Progenitor cell of endocrine pancreas (in vitro differentiated cells): ENCODE data around the gene ABCA10. TPM values are rescaled to one million over a fixed set of nuclear protein-coding genes. Genes with fewer than 3 reads are reported as not detected.

ENCODE experiments used
- DNase-seq: peaks from one replicate; pipeline ENCODE4 v3.0.0; 2021; ENCODE audit warnings: low spot score; ENCODE audit not compliant: unreplicated experiment
- H3K27ac Mint-ChIP-seq: 2 replicates; pipeline ENCODE4 v1.8.0; 2021; ENCODE audit warnings: mild to moderate bottlenecking, moderate library complexity, mixed read lengths
- H3K27me3 Mint-ChIP-seq: 2 replicates; pipeline ENCODE4 v1.8.0; 2021; ENCODE audit warnings: mixed read lengths
- H3K36me3 Mint-ChIP-seq: 2 replicates; pipeline ENCODE4 v1.8.0; 2022; ENCODE audit warnings: mixed read lengths; ENCODE audit not compliant: insufficient read depth
- H3K4me1 Mint-ChIP-seq: 2 replicates; pipeline ENCODE4 v1.8.0; 2021; ENCODE audit warnings: low read depth, mixed read lengths
- H3K4me3 Mint-ChIP-seq: 2 replicates; pipeline ENCODE4 v1.8.0; 2021; ENCODE audit warnings: low read depth, mild to moderate bottlenecking, moderate library complexity, mixed read lengths
- H3K9me3 Mint-ChIP-seq: 2 replicates; pipeline ENCODE4 v1.8.0; 2021; ENCODE audit warnings: low read depth, mixed read lengths
- total RNA-seq: library from RNA; stranded (reverse); gene quantifications from 2 replicates; pipeline ENCODE4 v1.2.1, GENCODE V29; 2021
- TF ChIP-seq, protein P1 (sequence below): fragments of 200-600 bp; sonication (generic); IDR thresholded peaks from one replicate; pipeline ENCODE4 v1.5.0; 2021; ENCODE audit warnings: antibody characterized with exemption, mild to moderate bottlenecking; ENCODE audit not compliant: unreplicated experiment

ABCA10 gene
- total RNA-seq, 1 donor from 2014 or later: 0.17 TPM

DNA sequence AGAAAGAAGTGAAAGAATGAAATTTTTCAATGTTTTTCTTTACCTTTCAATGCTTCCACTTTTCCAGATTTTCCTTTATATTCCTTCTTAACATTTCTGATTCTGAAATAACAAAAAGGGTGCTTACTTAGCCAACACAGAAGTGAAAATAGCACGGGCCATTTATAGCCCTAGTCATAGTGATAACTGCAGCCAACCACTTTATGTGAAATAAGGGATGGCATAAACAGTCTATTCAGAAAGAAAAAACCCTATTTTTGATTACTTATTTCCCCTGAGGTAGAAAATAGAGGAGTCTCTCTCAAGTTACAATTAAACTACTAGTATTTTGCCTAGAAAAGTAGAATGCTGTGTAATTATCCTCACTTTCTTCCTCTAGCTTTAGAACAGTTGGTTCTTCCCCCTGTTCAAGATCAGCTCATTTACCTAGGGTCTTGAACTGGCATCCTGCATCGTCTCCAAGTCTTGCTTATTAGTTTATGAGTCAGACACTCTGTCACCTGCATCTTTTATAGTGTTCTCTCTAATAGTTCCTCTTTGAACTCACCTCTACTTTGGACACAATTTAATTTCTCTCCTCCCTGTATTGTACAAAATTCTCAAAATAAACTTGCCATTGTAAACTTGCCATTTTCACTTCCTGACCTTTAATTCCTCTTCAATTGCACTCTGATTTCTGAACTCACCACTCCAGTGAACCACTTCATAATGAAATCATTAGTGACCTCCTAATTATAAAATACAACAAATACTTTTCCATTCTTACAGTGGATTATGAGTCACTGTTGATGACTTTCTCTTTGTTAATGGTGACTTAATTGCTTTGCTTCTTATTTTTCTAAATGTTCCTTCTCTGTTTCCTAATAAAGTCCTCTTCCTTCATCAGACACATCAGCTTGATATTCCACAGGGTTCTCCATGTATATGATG is 110.5 kb downstream of the ABCA10 start:
- no peak overlapping the region for H3K4me3 Mint-ChIP-seq
- DNase-seq: no peak
- no peaks in the 10 kb centered on the region for H3K9me3 Mint-ChIP-seq
- no peaks in the 10 kb centered on the region for H3K27me3 Mint-ChIP-seq
- no peaks in the 10 kb centered on the region for H3K4me1 Mint-ChIP-seq
- no peaks in the 10 kb centered on the region for H3K36me3 Mint-ChIP-seq
- H3K27ac Mint-ChIP-seq: no peak overlapping the region
- TF ChIP-seq, protein P1, sequence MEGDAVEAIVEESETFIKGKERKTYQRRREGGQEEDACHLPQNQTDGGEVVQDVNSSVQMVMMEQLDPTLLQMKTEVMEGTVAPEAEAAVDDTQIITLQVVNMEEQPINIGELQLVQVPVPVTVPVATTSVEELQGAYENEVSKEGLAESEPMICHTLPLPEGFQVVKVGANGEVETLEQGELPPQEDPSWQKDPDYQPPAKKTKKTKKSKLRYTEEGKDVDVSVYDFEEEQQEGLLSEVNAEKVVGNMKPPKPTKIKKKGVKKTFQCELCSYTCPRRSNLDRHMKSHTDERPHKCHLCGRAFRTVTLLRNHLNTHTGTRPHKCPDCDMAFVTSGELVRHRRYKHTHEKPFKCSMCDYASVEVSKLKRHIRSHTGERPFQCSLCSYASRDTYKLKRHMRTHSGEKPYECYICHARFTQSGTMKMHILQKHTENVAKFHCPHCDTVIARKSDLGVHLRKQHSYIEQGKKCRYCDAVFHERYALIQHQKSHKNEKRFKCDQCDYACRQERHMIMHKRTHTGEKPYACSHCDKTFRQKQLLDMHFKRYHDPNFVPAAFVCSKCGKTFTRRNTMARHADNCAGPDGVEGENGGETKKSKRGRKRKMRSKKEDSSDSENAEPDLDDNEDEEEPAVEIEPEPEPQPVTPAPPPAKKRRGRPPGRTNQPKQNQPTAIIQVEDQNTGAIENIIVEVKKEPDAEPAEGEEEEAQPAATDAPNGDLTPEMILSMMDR: no peak

DNA sequence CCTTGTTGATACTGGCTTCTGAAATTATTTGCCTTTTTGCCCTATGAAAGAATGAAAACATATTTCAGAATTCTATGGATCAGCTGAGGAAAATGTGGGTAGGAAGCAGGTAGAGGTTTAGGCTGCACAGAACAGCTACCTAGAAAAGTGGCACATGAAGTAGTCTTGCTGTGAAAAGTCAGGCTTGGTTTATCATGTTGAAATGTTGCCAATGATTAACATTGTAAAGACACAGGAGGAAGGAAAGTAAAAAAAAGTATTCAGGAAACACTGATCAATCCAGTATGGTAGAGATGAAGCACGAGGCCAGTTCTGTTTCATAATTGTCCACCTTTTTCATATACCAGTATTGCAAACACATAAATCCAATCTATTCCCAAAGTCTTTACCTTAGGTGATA is 116.8 kb downstream of the ABCA10 start:
- no peaks in the 10 kb centered on the region for H3K9me3 Mint-ChIP-seq
- TF ChIP-seq, protein P1: no peak
- H3K27me3 Mint-ChIP-seq: no peaks in the 10 kb centered on the region
- H3K36me3 Mint-ChIP-seq: no peaks in the 10 kb centered on the region
- no peak overlapping the region for H3K27ac Mint-ChIP-seq
- DNase-seq: no peak
- no peak overlapping the region for H3K4me3 Mint-ChIP-seq
- H3K4me1 Mint-ChIP-seq: peaks cover 4% of the 10 kb centered on the region

DNA sequence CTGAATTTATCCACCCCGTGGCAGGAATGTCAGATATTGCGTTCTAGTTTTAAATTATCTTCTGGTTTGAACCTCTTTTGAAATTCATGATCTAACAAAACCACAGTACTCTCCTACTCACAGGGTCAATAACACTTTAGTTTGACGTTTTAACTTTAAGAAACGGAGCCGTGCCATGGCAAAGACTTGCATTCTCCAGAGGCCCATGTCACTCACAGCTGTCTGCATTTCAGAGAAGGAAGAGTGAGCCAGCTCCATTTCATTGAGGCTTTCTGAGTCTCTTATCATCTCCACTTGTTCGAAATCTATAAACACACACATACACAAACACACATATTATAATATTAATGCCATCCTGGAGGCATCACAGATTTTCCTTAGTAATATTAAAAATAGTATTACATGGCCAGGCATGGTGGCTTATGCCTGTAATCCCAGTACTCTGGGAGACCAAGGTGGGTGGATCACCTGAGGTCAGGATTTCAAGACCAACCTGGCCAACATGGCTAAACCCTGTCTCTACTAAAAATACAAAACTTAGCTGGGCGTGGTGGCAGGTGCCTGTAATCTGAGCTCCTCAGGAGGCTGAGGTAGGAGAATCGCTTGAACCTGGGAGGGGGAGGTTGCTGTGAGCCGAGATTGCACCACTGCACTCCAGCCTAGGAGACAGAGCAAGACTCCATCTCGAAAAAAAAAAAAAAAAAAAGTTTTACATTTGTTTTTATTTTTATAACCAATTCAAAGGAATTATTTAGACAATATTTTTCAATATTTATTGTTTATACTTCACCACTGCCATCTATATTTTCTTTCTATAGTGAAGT is 122.5 kb downstream of the ABCA10 start:
- no peak overlapping the region for H3K27ac Mint-ChIP-seq
- no peaks in the 10 kb centered on the region for H3K9me3 Mint-ChIP-seq
- DNase-seq: no peak
- peaks cover 22% of the 10 kb centered on the region for H3K4me1 Mint-ChIP-seq
- H3K36me3 Mint-ChIP-seq: no peaks in the 10 kb centered on the region
- H3K27me3 Mint-ChIP-seq: no peaks in the 10 kb centered on the region
- TF ChIP-seq, protein P1: no peak
- H3K4me3 Mint-ChIP-seq: no peak overlapping the region

DNA sequence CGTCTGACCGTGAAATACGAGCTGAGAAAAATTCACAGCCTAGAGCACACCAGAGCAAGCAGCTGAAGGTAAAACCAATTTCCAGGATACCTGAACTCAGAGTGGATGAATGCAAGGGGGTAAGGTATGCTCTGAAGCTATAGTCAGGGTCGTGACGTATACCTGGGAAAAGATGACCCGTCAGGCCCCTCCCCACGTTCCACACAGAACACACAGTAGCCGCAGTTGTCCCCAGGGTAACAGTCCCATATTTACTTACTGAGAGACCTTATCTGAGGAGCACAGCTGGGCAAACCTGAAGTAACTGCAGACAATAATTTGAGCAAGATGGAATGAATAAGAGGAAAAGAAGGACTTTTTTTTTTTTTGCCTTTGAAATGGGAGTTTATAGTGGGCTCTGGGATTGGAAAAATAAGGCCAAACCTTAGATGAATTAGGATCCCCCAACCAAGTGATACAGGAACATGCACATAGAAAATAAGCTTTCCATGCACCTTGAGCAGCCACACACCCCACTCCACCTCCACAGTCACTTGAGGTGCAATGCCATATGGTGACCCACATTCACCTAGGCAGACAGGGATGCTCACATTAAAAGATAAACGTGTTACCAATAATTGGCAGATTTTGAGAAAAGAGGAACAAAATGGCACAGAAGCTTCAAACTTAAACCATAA is 124.9 kb downstream of the ABCA10 start:
- peaks cover 22% of the 10 kb centered on the region for H3K4me1 Mint-ChIP-seq
- H3K27me3 Mint-ChIP-seq: no peaks in the 10 kb centered on the region
- TF ChIP-seq, protein P1: no peak
- no peaks in the 10 kb centered on the region for H3K9me3 Mint-ChIP-seq
- peak overlapping the region; percentile 89 for H3K27ac Mint-ChIP-seq
- peak overlapping the region; percentile 36 for H3K4me3 Mint-ChIP-seq
- H3K36me3 Mint-ChIP-seq: no peaks in the 10 kb centered on the region
- DNase-seq: peak; percentile 18

DNA sequence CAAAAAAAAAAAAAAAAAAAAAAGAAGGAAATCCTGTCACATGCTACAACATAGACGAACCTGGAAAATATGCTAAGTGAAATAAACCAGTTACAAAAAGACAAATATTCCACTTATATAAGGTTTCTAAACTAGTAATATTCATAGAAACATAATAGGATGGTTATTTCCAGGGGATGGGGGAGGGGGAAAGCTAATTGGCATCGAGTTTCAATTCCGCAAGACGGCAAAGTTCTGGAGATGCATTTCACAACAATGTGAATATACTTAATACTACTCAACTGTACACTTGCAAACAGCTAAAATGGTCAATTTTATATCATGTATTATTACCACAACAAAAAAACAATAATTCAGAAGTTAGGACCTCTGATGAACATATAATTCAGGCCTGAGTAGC is 130.0 kb downstream of the ABCA10 start:
- H3K27me3 Mint-ChIP-seq: no peaks in the 10 kb centered on the region
- H3K27ac Mint-ChIP-seq: no peak overlapping the region
- no peaks in the 10 kb centered on the region for H3K9me3 Mint-ChIP-seq

More for the DNA sequence above, 130.0 kb downstream of the ABCA10 start:
- Mint-ChIP-seq H3K4me3 (no peak overlapping the region), H3K4me1 (peaks cover 9% of the 10 kb centered on the region), H3K36me3 (no peaks in the 10 kb centered on the region)
- TF ChIP-seq, protein P1: no peak
- no peak for DNase-seq
